Urinary bladder (tissue), 4 donors: ENCODE data around the gene ATP5F1E. TPM values are rescaled to one million over a fixed set of nuclear protein-coding genes. Genes with fewer than 3 reads are reported as not detected.
"Not testable (repeated sequence)": the region's sequence is repeated elsewhere in the genome, so short reads cannot be mapped to it uniquely, and the experiment has no call there.

ENCODE experiments used
- DNase-seq: peaks from one replicate; pipeline ENCODE4 v3.0.0-alpha.2; 2015; ENCODE audit errors: extremely low spot score
- H3K27ac ChIP-seq: one replicate; pipeline ENCODE4 v1.5.1; 2013; ENCODE audit warnings: low read depth, mild to moderate bottlenecking, moderate library complexity
- H3K36me3 ChIP-seq: one replicate; pipeline ENCODE4 v1.6.1; 2013; ENCODE audit warnings: mild to moderate bottlenecking, moderate library complexity; ENCODE audit not compliant: insufficient read depth
- H3K4me1 ChIP-seq: one replicate; pipeline ENCODE4 v1.6.1; 2013; ENCODE audit warnings: mild to moderate bottlenecking, moderate library complexity; ENCODE audit not compliant: insufficient read depth
- H3K4me3 ChIP-seq: one replicate; pipeline ENCODE4 v1.5.1; 2013; ENCODE audit warnings: low read depth, low read length
- WGBS: extraction: QIAGEN DNeasy Blood & Tissue Kit; methylation state at CpG from one replicate; pipeline ENCODE4 v1.1.7; 2013; 5-methylcytosine and 5-hydroxymethylcytosine counted together
- polyA plus RNA-seq: library from polyadenylated mRNA; stranded (reverse); fragments of 200-250 nt; gene quantifications from one replicate; pipeline ENCODE4 v1.2.3, GENCODE V29; 2013
- total RNA-seq: library from RNA; depleted of rRNA; stranded (reverse); fragments of >200 nt; gene quantifications from one replicate; pipeline ENCODE4 v1.2.3, GENCODE V29; 2014
- donor health status: healthy with polysubstance abuse.
- donor health status: healthy.

ATP5F1E gene
- total and polyA plus RNA-seq, 2 donors, result 26.8 to 50.7 TPM

- no peak for DNase-seq
- H3K36me3 ChIP-seq, result peaks cover 5% of the 10 kb centered on the region
- H3K4me3 ChIP-seq, result no peak overlapping the region
- no peaks in the 10 kb centered on the region for H3K4me1 ChIP-seq
- H3K27ac ChIP-seq, result no peak overlapping the region
- 69% methylated on average over 3 of the region's 3 CpGs for WGBS
Measured at GRCh38 chr20:58992911-58993310, 39.2 kb downstream of the ATP5F1E start.

GRCh38 chr20:58991715-58992114, 40.4 kb downstream of the ATP5F1E start:
- H3K27ac ChIP-seq, result no peak overlapping the region
- no peak for DNase-seq
- H3K4me3 ChIP-seq, result no peak overlapping the region
- 84% methylated on average over 9 of the region's 9 CpGs for WGBS
- H3K36me3 ChIP-seq, result peaks cover 5% of the 10 kb centered on the region
- no peaks in the 10 kb centered on the region for H3K4me1 ChIP-seq

- 94% methylated on average over 14 of the region's 14 CpGs for WGBS
- H3K4me1 ChIP-seq, result no peaks in the 10 kb centered on the region
- no peak for DNase-seq
- H3K27ac ChIP-seq, result no peak overlapping the region
- no peak overlapping the region for H3K4me3 ChIP-seq
- peaks cover 5% of the 10 kb centered on the region for H3K36me3 ChIP-seq
Measured at GRCh38 chr20:58990651-58991445, 41.3 kb downstream of the ATP5F1E start.

- Histone ChIP-seq H3K27ac (no peak overlapping the region), H3K4me1 (no peaks in the 10 kb centered on the region), H3K4me3 (no peak overlapping the region), H3K36me3 (peaks cover 5% of the 10 kb centered on the region)
- DNase-seq, result no peak
- 94% methylated on average over 10 of the region's 10 CpGs for WGBS
Measured at GRCh38 chr20:58989196-58989595, 42.9 kb downstream of the ATP5F1E start.

GRCh38 chr20:58988565-58988882, 43.6 kb downstream of the ATP5F1E start:
- DNase-seq, result no peak
- H3K4me3 ChIP-seq, result no peak overlapping the region
- peaks cover 2% of the 10 kb centered on the region for H3K36me3 ChIP-seq
- 73% methylated on average over 6 of the region's 6 CpGs for WGBS
- no peak overlapping the region for H3K27ac ChIP-seq
- H3K4me1 ChIP-seq, result no peaks in the 10 kb centered on the region

GRCh38 chr20:58987790-58988564, 44.2 kb downstream of the ATP5F1E start:
- WGBS, result 86% methylated on average over 9 of the region's 9 CpGs
- Histone ChIP-seq H3K36me3 (peaks cover 2% of the 10 kb centered on the region), H3K4me1 (no peaks in the 10 kb centered on the region), H3K27ac (no peak overlapping the region), H3K4me3 (no peak overlapping the region)
- no peak for DNase-seq

- peaks cover 2% of the 10 kb centered on the region for H3K36me3 ChIP-seq
- H3K27ac ChIP-seq, result no peak overlapping the region
- no peaks in the 10 kb centered on the region for H3K4me1 ChIP-seq
- WGBS, result 84% methylated on average over 8 of the region's 8 CpGs
- no peak overlapping the region for H3K4me3 ChIP-seq
- DNase-seq, result no peak
Measured at GRCh38 chr20:58986968-58987517, 45.1 kb downstream of the ATP5F1E start.

- DNase-seq, result no peak
- H3K27ac ChIP-seq, result no peak overlapping the region
- H3K36me3 ChIP-seq, result peaks cover 2% of the 10 kb centered on the region
- 83% methylated on average over 9 of the region's 9 CpGs for WGBS
- no peak overlapping the region for H3K4me3 ChIP-seq
- H3K4me1 ChIP-seq, result no peaks in the 10 kb centered on the region
Measured at GRCh38 chr20:58986286-58986967, 45.7 kb downstream of the ATP5F1E start.

GRCh38 chr20:58985656-58986055, 46.5 kb downstream of the ATP5F1E start:
- WGBS, result 76% methylated on average over 5 of the region's 5 CpGs
- no peak for DNase-seq
- Histone ChIP-seq H3K36me3 (no peaks in the 10 kb centered on the region), H3K4me1 (no peaks in the 10 kb centered on the region), H3K4me3 (no peak overlapping the region), H3K27ac (no peak overlapping the region)

GRCh38 chr20:58984691-58985090, 47.4 kb downstream of the ATP5F1E start:
- H3K4me3 ChIP-seq, result no peak overlapping the region
- WGBS, result 80% methylated on average over 6 of the region's 6 CpGs
- H3K4me1 ChIP-seq, result no peaks in the 10 kb centered on the region
- H3K36me3 ChIP-seq, result no peaks in the 10 kb centered on the region
- DNase-seq, result no peak
- H3K27ac ChIP-seq, result no peak overlapping the region

- H3K4me3 ChIP-seq, H3K4me1 ChIP-seq, DNase-seq, H3K36me3 ChIP-seq, H3K27ac ChIP-seq: not testable (repeated sequence)
- 87% methylated on average over 12 of the region's 12 CpGs for WGBS
Measured at GRCh38 chr20:58983115-58983468, 49.0 kb downstream of the ATP5F1E start.

- DNase-seq, result no peak
- no peaks in the 10 kb centered on the region for H3K36me3 ChIP-seq
- no peak overlapping the region for H3K27ac ChIP-seq
- WGBS, result 87% methylated on average over 12 of the region's 12 CpGs
- H3K4me3 ChIP-seq, result no peak overlapping the region
- H3K4me1 ChIP-seq, result no peaks in the 10 kb centered on the region
Measured at GRCh38 chr20:58982406-58983114, 49.6 kb downstream of the ATP5F1E start.

- WGBS, result 16% methylated on average over 29 of the region's 29 CpGs
- H3K36me3 ChIP-seq, result no peaks in the 10 kb centered on the region
- H3K4me1 ChIP-seq, result no peaks in the 10 kb centered on the region
- no peak overlapping the region for H3K27ac ChIP-seq
- no peak for DNase-seq
- H3K4me3 ChIP-seq, result peak overlapping the region; percentile 96
Measured at GRCh38 chr20:58981628-58982364, 50.3 kb downstream of the ATP5F1E start.
